DND-41 (cell line): ENCODE data around the gene DNM3.

Experiments used
- ATAC-seq: fragments of 200-7000 bp; cut with Tn5 transposase; 3 replicates; pipeline ENCODE4 v1.9.1; 2021; ENCODE audit warnings: low read depth; ENCODE audit not compliant: insufficient read depth
- DNase-seq: peaks from one replicate; pipeline ENCODE4 v3.0.0-alpha.2; 2020
- H2AFZ ChIP-seq: 2 replicates; pipeline ENCODE4 v1.6.0; 2012; ENCODE audit warnings: low read depth, low read length
- H3K27ac ChIP-seq: 2 replicates; pipeline ENCODE4 v1.5.1; 2012; ENCODE audit warnings: low read length, inconsistent platforms
- H3K27me3 ChIP-seq: fragments of 200-600 bp; sonication (generic); 2 replicates; pipeline ENCODE4 v1.6.0; 2012; ENCODE audit warnings: low read length, mild to moderate bottlenecking, inconsistent platforms; ENCODE audit not compliant: insufficient read depth, poor library complexity
- H3K36me3 ChIP-seq: 2 replicates; pipeline ENCODE4 v1.5.1; 2012; ENCODE audit warnings: low read length, inconsistent platforms; ENCODE audit not compliant: insufficient read depth
- H3K4me1 ChIP-seq: 2 replicates; pipeline ENCODE4 v1.5.1; 2012; ENCODE audit warnings: mild to moderate bottlenecking, low read length; ENCODE audit not compliant: insufficient read depth
- H3K4me2 ChIP-seq: 2 replicates; pipeline ENCODE4 v1.6.0; 2012; ENCODE audit warnings: mild to moderate bottlenecking, moderate library complexity, low read length, inconsistent platforms; ENCODE audit not compliant: insufficient read depth
- H3K4me3 ChIP-seq, 2 experiments: fragments of 200-600 bp in 1 of 2; shearing (Covaris generic) in 1 of 2; 2 replicates each; pipeline ENCODE4 v1.5.1; 2012 to 2016; ENCODE audit warnings: inconsistent platforms in 2 of 2, low read length in 2 of 2, mild to moderate bottlenecking in 2 of 2, low read depth in 1 of 2, moderate library complexity in 1 of 2
- H3K79me2 ChIP-seq: 2 replicates; pipeline ENCODE4 v1.6.0; 2012; ENCODE audit warnings: low read length, inconsistent platforms; ENCODE audit not compliant: insufficient read depth
- H3K9ac ChIP-seq: 2 replicates; pipeline ENCODE4 v1.6.0; 2012; ENCODE audit warnings: low read depth, mild to moderate bottlenecking, inconsistent platforms, low read length, moderate library complexity
- H3K9me3 ChIP-seq: 2 replicates; pipeline ENCODE4 v1.5.1; 2012; ENCODE audit warnings: low read length, moderate library complexity, mild to moderate bottlenecking, inconsistent platforms; ENCODE audit not compliant: insufficient read depth, severe bottlenecking
- H4K20me1 ChIP-seq: 2 replicates; pipeline ENCODE4 v1.6.0; 2012; ENCODE audit warnings: low read length; ENCODE audit not compliant: insufficient read depth
- EZH2 ChIP-seq: IDR thresholded peaks from 3 replicates; pipeline ENCODE4 v1.6.1; 2012; ENCODE audit warnings: borderline replicate concordance, low read depth, mild to moderate bottlenecking, moderate library complexity, low read length, inconsistent platforms; ENCODE audit not compliant: severe bottlenecking
- TF ChIP-seq, protein P1 (sequence below): IDR thresholded peaks from 2 replicates; pipeline ENCODE4 v1.5.1; 2012; ENCODE audit warnings: borderline replicate concordance, low read length, moderate library complexity, mild to moderate bottlenecking; ENCODE audit not compliant: poor library complexity, severe bottlenecking; ENCODE audit errors: extremely low read depth

Gene DNM3

DNA sequence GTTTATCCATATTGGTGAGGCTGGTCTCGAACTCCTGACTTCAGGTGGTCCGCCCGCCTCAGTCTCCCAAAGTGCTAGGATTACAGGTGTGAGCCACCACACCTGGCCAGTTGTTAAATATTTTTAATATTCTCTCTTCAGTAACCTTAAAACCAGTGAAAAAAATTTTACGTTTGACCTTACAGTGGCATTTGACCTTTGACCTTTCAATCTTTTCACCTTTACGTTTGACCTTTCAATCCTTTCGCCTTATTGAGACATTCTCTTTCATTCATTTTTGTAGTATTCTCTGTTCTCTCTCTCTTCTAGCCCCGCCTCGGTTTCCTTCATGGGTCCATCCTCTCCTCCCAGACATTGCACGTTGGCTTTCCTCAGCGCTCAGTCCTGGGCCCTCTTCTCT lies 277.9 kb downstream of the DNM3 start:
- Histone ChIP-seq H3K27me3 (peaks cover 7% of the 10 kb centered on the region), H3K27ac (no peak overlapping the region), H3K4me2 (no peak overlapping the region), H2AFZ (no peak overlapping the region), H3K9ac (no peak overlapping the region), H4K20me1 (no peaks in the 10 kb centered on the region), H3K9me3 (no peaks in the 10 kb centered on the region), H3K4me1 (no peaks in the 10 kb centered on the region), H3K79me2 (no peaks in the 10 kb centered on the region), H3K36me3 (no peaks in the 10 kb centered on the region), H3K4me3 (no peak overlapping the region)
- ATAC-seq: no peak
- DNase-seq: no peak
- TF ChIP-seq, protein P1, sequence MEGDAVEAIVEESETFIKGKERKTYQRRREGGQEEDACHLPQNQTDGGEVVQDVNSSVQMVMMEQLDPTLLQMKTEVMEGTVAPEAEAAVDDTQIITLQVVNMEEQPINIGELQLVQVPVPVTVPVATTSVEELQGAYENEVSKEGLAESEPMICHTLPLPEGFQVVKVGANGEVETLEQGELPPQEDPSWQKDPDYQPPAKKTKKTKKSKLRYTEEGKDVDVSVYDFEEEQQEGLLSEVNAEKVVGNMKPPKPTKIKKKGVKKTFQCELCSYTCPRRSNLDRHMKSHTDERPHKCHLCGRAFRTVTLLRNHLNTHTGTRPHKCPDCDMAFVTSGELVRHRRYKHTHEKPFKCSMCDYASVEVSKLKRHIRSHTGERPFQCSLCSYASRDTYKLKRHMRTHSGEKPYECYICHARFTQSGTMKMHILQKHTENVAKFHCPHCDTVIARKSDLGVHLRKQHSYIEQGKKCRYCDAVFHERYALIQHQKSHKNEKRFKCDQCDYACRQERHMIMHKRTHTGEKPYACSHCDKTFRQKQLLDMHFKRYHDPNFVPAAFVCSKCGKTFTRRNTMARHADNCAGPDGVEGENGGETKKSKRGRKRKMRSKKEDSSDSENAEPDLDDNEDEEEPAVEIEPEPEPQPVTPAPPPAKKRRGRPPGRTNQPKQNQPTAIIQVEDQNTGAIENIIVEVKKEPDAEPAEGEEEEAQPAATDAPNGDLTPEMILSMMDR: no peak
- no peak for TF ChIP-seq EZH2

- no peak for TF ChIP-seq EZH2
- TF ChIP-seq, protein P1: no peak
- H2AFZ ChIP-seq: no peak overlapping the region
- H3K9me3 ChIP-seq: no peaks in the 10 kb centered on the region
- no peak overlapping the region for H3K4me2 ChIP-seq
- H3K36me3 ChIP-seq: no peaks in the 10 kb centered on the region
- no peak overlapping the region for H3K9ac ChIP-seq
- no peak overlapping the region for H3K27ac ChIP-seq
- H3K79me2 ChIP-seq: no peaks in the 10 kb centered on the region
- H4K20me1 ChIP-seq: no peaks in the 10 kb centered on the region
- no peak overlapping the region for H3K4me3 ChIP-seq
- H3K4me1 ChIP-seq: no peaks in the 10 kb centered on the region
- DNase-seq: no peak
- ATAC-seq: no peak
- H3K27me3 ChIP-seq: peaks cover 2% of the 10 kb centered on the region
Measured at GRCh38 chr1:172120381-172120780, 279.1 kb downstream of the DNM3 start.

- H3K4me2 ChIP-seq: no peak overlapping the region
- H3K9me3 ChIP-seq: no peaks in the 10 kb centered on the region
Measured at GRCh38 chr1:172121081-172121717, 279.9 kb downstream of the DNM3 start.

More at GRCh38 chr1:172121081-172121717, 279.9 kb downstream of the DNM3 start:
- no peaks in the 10 kb centered on the region for H3K36me3 ChIP-seq
- ATAC-seq: no peak
- DNase-seq: no peak
- H3K79me2 ChIP-seq: no peaks in the 10 kb centered on the region
- no peak overlapping the region for H2AFZ ChIP-seq
- no peaks in the 10 kb centered on the region for H3K4me1 ChIP-seq
- H3K27me3 ChIP-seq: no peaks in the 10 kb centered on the region
- H3K4me3 ChIP-seq: no peak overlapping the region
- H4K20me1 ChIP-seq: no peaks in the 10 kb centered on the region
- H3K27ac ChIP-seq: no peak overlapping the region
- TF ChIP-seq, protein P1: no peak
- no peak for TF ChIP-seq EZH2
- H3K9ac ChIP-seq: no peak overlapping the region
